Activated naive CD4-positive, alpha-beta T cell treated with anti-CD3 and anti-CD28 coated beads, Interleukin-2, amount 50 U/mL, for 24 hours (primary cell): ENCODE data around the gene LEF1.
"Not testable (repeated sequence)": the region's sequence is repeated elsewhere in the genome, so short reads cannot be mapped to it uniquely, and the experiment has no call there.

Experiments used
- H3K27ac Mint-ChIP-seq: one replicate; pipeline ENCODE4 v1.8.0; 2021; ENCODE audit warnings: mild to moderate bottlenecking, mixed read lengths
- H3K27me3 Mint-ChIP-seq: one replicate; pipeline ENCODE4 v1.8.0; 2021; ENCODE audit warnings: mixed read lengths
- H3K36me3 Mint-ChIP-seq: one replicate; pipeline ENCODE4 v1.8.0; 2021; ENCODE audit warnings: mixed read lengths
- H3K4me1 Mint-ChIP-seq: one replicate; pipeline ENCODE4 v1.8.0; 2021; ENCODE audit warnings: mixed read lengths
- H3K4me3 Mint-ChIP-seq: one replicate; pipeline ENCODE4 v1.8.0; 2021; ENCODE audit warnings: mild to moderate bottlenecking, mixed read lengths
- H3K9me3 Mint-ChIP-seq: one replicate; pipeline ENCODE4 v1.8.0; 2021; ENCODE audit warnings: mixed read lengths

LEF1 gene

DNA sequence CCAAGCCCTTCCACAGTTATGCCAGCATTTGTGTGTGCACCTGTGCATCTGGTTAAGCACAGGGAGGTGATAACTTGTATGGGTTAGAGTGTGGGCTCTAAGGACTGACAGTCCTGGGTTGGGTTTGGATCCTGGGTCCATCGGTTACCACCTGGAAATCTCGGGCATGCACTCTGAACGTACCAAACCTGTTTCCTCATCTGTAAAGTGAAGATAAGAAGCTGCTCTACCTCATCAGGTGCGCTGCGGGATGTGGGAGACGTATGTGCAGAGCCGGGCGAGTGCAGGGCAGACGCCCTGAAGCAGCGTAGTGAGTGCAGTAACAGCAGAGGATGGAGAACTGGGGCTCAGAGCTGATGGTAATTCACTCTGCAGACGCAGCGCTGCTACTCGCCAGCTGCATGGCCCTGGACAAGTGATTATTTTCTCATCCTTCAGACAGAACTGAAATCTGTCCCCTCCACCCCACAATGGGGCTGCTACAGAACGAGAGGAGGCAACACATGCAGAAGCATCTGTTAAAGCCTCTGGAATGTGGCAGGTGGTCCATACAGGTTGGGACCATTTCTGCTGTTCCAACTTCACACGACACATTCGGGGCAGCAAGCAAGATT lies 114.6 kb downstream of the LEF1 start:
- peak overlapping the region; percentile 6 for H3K4me3 Mint-ChIP-seq

DNA sequence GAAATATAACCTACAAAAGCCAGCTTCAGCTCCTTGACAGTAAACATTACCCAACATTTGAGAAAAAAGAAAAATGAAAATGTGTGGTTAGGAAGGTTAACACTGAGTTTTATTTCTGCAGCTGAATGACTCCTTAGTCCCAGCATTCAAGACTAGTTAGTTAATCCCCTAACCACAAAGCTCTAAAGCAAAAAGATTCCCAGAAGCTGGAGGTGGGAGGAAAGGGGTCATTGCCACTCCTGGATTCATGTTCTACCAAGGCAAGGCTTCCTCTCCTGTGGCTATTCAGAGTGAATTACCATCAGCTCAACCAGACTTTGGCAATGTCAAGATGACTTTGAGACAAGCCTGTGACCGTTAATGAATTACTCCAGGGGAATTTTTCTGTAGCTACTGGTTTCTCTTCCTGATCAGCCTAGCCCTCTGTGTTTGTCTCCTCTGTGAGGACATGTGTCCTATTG lies 115.5 kb downstream of the LEF1 start:
- Mint-ChIP-seq H3K27me3 (no peaks in the 10 kb centered on the region), H3K27ac (peak overlapping the region; percentile 93), H3K4me1 (peaks cover 97% of the 10 kb centered on the region), H3K36me3 (peaks cover 29% of the 10 kb centered on the region), H3K4me3 (peak overlapping the region; percentile 6), H3K9me3 (no peaks in the 10 kb centered on the region)

More for the DNA sequence above, 114.6 kb downstream of the LEF1 start:
- Mint-ChIP-seq H3K4me1 (peaks cover 97% of the 10 kb centered on the region), H3K9me3 (no peaks in the 10 kb centered on the region), H3K27ac (peak overlapping the region; percentile 93), H3K36me3 (peaks cover 26% of the 10 kb centered on the region), H3K27me3 (no peaks in the 10 kb centered on the region)

DNA sequence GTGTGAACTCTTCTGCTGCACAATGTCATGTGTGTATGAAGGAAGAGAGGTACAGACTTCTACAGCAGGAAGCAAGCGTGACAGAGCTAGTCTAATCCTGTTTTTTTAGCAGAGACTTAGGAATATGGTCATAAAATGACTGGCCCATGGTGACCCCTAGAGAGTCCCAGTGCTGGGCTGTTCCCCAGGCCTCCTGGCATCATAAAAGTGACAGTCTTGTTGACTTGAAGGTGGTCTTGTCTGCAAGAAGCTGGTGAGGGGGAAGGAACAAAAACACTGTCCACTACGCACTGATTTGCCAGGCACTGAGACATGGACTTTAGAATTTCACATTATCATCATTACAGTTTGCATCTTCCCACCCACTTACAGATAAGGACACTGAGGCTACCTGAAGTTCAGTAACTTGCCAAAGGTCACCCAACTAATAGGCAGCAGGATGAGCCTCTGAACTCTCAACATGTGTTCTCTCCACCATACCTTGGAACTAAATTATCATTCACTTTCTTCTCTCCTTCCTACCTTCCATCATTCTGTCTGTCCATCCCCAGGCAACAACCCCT lies 116.1 kb downstream of the LEF1 start:
- Mint-ChIP-seq H3K27ac (peak overlapping the region; percentile 100), H3K4me1 (peaks cover 96% of the 10 kb centered on the region), H3K27me3 (no peaks in the 10 kb centered on the region), H3K36me3 (peaks cover 33% of the 10 kb centered on the region), H3K4me3 (no peak overlapping the region), H3K9me3 (no peaks in the 10 kb centered on the region)

DNA sequence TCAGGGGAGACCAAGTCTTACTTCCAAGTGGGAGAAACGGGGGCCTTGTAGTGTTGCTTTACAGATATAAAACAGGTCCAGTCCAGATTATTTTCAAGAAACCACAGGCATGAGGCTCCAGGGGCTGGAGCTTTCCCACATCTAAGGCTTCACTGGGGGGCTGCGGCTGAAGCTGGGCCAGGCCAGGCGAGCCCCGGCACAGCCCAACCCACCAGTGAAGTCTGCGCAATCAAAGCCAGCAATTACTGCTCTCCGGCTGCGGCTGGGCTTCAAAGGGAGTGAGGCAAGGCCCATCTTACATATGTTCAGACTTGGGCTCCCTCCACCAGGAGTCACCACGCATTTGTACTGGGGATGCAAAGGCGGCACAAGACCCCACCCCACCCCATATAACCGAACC lies 117.4 kb downstream of the LEF1 start:
- H3K4me3 Mint-ChIP-seq: peak overlapping the region; percentile 93
- H3K36me3 Mint-ChIP-seq: peaks cover 36% of the 10 kb centered on the region
- H3K27me3 Mint-ChIP-seq: no peaks in the 10 kb centered on the region
- H3K27ac Mint-ChIP-seq: peak overlapping the region; percentile 100
- H3K9me3 Mint-ChIP-seq: no peaks in the 10 kb centered on the region
- peaks cover 92% of the 10 kb centered on the region for H3K4me1 Mint-ChIP-seq

DNA sequence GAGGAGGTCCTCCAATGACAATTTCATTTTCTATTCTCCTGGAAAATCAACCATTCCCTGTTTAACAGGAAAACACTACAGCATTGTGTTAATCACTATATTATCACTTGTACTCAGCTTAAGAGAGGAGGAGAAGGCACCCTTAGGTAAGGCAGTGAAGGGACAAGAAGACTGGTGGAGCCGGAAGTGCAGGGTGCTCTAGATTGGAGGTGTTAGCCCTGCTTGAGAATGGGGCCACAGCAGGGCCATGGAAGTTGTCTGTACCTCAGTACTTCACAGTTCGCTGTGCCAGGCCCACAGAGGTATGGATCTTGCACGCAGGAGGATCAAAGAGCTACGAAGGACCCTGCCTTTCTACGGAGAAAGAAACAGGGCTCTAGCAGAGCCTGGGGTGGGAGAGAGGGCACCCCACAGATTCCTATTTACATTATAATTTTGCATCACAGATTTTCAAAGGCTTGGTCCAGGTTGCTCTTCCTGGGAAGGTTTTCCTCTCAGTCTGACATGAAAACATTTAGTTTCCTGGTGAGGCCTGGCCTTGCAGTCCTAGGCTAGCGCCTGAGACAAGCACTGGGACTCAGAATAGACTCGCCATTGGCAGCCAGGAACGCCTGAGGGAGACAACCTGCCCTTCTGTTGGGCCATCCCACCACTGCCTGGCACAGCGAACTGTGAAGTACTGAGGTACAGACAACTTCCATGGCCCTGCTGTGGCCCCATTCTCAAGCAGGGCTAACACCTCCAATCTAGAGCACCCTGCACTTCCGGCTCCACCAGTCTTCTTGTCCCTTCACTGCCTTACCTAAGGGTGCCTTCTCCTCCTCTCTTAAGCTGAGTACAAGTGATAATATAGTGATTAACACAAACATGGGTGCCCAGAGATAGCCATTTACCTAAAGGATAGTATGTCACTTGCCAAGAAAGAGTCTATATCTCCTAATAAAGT lies 118.3 kb downstream of the LEF1 start:
- not testable (repeated sequence) for H3K27me3 Mint-ChIP-seq, H3K9me3 Mint-ChIP-seq
- H3K4me1 Mint-ChIP-seq: peaks cover 92% of the 10 kb centered on the region
- peak overlapping the region; percentile 100 for H3K27ac Mint-ChIP-seq
- peaks cover 43% of the 10 kb centered on the region for H3K36me3 Mint-ChIP-seq
- H3K4me3 Mint-ChIP-seq: peak overlapping the region; percentile 93

DNA sequence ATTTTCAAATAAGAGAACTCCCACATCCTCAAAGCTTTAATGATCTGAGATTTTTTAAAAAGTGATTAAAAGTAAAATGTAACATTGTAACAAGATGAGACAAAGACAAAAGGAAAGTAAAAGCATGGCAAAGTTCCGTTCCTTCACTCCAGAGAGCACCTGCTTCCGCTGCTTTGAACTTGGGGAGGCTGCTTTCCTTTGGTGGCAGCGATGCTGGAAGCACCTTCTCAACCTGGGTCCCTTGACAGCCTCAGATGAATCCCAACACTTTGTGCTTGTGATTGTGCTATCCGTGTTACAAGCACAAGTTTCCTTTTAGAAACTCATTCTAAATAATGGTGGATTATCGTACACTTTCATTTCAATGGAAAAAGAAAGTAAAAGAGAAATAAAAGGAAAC lies 119.3 kb downstream of the LEF1 start:
- no peaks in the 10 kb centered on the region for H3K27me3 Mint-ChIP-seq
- peak overlapping the region; percentile 93 for H3K4me3 Mint-ChIP-seq
- H3K9me3 Mint-ChIP-seq: no peaks in the 10 kb centered on the region
- H3K4me1 Mint-ChIP-seq: peaks cover 92% of the 10 kb centered on the region
- H3K27ac Mint-ChIP-seq: peak overlapping the region; percentile 100
- H3K36me3 Mint-ChIP-seq: peaks cover 44% of the 10 kb centered on the region

DNA sequence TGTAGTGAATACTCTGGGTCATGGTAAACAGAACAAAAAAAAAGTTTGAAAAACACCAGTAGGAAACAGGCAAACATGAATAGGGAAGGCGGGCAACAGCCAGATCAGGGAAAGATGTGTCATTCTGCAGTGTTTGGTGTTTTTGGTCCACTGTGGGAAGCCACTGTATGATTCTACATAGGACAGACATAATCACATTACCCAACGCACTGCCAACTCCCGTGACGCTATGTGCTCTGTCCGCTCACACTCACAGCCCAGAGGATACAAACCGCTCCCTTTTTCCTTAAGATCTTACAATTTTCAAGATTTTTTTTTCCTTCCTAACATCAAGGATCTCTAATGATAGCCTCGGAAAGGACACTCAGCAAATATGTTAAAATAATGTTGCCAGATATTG lies 119.7 kb downstream of the LEF1 start:
- Mint-ChIP-seq H3K9me3 (no peaks in the 10 kb centered on the region), H3K4me3 (peak overlapping the region; percentile 93), H3K27ac (peak overlapping the region; percentile 100), H3K4me1 (peaks cover 92% of the 10 kb centered on the region), H3K36me3 (peaks cover 44% of the 10 kb centered on the region), H3K27me3 (no peaks in the 10 kb centered on the region)

DNA sequence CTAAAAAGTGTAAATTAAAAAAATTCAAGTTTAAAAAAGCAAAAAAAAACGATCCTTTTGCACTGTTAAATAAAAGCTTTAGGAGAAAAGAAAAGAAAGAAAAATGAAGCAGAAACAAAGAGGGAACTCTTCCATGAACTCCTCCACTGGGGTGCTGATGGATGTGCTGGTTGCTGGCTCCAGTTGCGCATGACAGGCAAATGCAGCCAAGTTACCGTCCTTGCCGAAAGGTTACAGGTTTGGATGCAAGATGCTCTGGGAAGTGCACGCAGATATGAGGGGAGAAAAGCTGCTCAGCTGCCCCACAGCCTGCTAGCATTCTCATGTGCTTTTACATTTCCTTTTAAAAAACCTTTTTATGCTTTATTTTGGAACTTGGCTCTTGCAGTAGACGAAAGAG lies 120.6 kb downstream of the LEF1 start:
- Mint-ChIP-seq H3K4me1 (peaks cover 92% of the 10 kb centered on the region), H3K27ac (peak overlapping the region; percentile 100), H3K27me3 (no peaks in the 10 kb centered on the region), H3K4me3 (peak overlapping the region; percentile 30), H3K9me3 (no peaks in the 10 kb centered on the region), H3K36me3 (peaks cover 44% of the 10 kb centered on the region)

DNA sequence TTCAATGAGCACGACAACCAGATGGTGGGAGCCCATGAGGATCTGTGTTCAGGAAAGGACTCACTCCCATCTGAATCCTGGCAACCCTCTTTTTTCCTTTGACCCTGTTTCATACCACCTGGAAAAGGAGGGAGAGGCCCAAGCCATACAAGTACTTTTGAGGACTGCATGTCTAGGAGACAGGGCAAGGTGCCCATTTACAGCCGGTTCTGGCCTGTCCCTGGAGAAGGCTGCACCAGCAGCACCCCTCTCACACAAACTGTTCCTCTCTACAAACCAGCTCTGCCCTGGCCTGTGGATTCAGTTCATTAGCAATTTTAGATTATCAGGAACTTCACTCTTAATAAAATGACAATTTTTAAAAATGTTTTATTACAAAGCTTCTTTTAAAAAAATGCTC lies 121.5 kb downstream of the LEF1 start:
- Mint-ChIP-seq H3K27ac (peak overlapping the region; percentile 96), H3K36me3 (peaks cover 41% of the 10 kb centered on the region), H3K9me3 (no peaks in the 10 kb centered on the region), H3K4me3 (no peak overlapping the region), H3K27me3 (no peaks in the 10 kb centered on the region), H3K4me1 (peaks cover 87% of the 10 kb centered on the region)

DNA sequence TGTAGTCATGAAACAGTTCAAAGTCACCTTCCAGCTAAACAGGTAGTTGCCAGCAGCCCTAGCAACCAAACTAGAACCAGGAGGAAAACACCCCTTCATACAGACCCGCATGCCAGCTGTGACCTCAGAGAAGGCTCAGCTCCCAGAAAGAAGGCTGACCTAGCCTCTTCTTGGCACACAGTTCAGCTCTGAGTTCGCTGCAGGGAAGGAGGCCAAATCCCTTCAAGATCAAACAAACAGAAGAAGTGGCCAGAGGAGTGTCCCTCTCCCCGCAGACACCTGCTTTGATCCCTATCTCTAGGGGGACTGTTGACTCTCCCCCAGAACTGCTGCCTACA lies 123.1 kb downstream of the LEF1 start:
- Mint-ChIP-seq H3K9me3 (no peaks in the 10 kb centered on the region), H3K4me1 (peaks cover 71% of the 10 kb centered on the region), H3K4me3 (peak overlapping the region; percentile 35), H3K27ac (peak overlapping the region; percentile 88), H3K36me3 (peaks cover 34% of the 10 kb centered on the region), H3K27me3 (no peaks in the 10 kb centered on the region)

DNA sequence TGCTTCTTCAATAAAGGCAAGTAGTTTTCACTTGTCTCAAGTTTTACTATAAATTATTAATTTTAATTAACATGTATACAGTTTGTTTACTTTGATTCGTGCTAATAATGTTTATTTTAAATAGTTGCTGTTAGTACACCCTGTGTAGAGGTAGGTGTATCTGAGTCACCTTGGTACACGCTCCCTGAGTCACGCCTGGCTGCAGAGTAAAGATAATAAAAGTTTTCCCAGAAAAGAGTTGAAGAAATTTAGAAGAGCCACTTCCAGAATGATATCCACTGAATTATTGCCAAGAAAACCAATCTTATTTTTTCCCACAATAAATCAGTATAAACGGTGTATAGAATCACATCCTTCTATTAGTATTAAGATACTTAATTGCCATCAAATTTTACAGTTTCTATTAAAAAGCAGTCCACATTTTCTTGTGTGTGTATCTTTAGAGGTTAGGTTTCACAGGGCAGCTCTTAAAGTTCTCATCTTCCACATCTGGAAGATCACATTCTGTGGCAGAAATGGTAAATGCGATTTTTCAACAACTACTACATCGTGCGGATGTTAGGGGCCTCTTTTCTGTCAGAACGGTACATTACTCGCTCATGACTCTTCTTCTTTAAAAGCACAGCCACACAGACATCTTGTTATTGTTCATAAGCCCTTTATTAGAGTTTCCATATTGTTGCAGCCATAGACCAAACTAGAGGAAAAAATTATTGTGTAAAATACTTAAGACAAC lies 123.6 kb downstream of the LEF1 start:
- Mint-ChIP-seq H3K9me3 (no peaks in the 10 kb centered on the region), H3K36me3 (peaks cover 32% of the 10 kb centered on the region), H3K4me1 (peaks cover 66% of the 10 kb centered on the region), H3K27me3 (no peaks in the 10 kb centered on the region), H3K4me3 (peak overlapping the region; percentile 35), H3K27ac (peak overlapping the region; percentile 88)

DNA sequence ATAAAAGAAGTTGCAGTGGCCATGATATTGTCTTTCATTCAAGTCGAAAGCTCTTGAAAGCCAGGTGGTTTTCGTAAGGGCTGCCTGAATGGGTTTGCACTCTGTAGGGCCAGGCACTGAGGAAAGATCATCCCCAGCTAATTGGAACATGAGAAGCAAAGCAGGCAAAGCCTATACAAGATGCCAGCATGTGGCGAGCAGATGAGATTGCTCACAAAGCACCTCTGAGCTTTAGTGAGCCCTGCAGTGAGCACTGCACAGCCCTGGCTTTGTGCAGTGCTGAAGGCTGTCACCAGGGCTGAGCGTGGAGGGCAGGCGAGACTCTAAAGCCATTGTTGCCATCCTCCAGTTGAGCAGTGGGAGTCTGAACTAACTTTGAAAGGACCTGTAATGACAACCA lies 125.2 kb downstream of the LEF1 start:
- Mint-ChIP-seq H3K27me3 (no peaks in the 10 kb centered on the region), H3K9me3 (no peaks in the 10 kb centered on the region), H3K36me3 (peaks cover 20% of the 10 kb centered on the region), H3K4me3 (no peak overlapping the region), H3K4me1 (peaks cover 55% of the 10 kb centered on the region), H3K27ac (peak overlapping the region; percentile 66)

DNA sequence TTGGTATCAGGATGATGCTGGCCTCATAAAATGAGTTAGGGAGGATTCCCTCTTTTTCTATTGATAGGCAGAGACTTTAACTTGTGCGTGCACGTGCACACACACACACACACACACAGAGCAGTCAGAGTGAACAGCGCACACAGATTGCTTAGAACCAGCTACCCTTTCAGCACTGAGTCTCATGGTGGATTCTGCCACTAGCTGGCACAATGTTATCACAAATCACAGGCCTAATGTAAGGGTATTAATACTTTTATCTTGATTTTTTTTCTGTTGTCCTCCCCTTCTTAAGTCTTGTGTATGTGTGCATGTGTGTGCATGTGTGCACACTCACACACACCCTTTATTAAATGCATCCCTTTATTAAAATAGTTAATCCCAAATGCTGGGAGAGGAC lies 125.8 kb downstream of the LEF1 start:
- Mint-ChIP-seq H3K9me3 (no peaks in the 10 kb centered on the region), H3K27ac (peak overlapping the region; percentile 66), H3K4me1 (peaks cover 57% of the 10 kb centered on the region), H3K27me3 (no peaks in the 10 kb centered on the region), H3K4me3 (no peak overlapping the region), H3K36me3 (peaks cover 16% of the 10 kb centered on the region)

DNA sequence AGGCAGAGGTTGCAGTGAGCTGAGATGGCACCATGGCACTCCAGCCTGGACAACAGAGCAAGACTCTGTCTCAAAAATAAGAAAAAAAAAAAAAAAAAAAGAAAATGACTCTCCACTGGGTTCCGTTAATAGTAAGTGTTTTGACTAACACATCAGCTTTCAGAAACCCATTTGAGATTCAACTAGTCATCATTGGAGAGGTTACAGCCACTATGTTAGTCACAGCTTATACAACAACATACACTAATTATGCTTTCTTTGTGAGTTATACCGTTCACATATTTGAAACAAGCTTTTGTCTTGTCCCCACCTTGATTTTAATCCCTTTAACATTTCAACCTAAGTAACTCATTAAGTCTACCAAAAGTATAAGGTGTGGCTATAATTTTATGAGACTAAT lies 130.8 kb downstream of the LEF1 start:
- Mint-ChIP-seq H3K4me3 (no peak overlapping the region), H3K9me3 (no peaks in the 10 kb centered on the region), H3K27me3 (no peaks in the 10 kb centered on the region), H3K4me1 (peaks cover 59% of the 10 kb centered on the region), H3K36me3 (no peaks in the 10 kb centered on the region), H3K27ac (peak overlapping the region; percentile 98)

DNA sequence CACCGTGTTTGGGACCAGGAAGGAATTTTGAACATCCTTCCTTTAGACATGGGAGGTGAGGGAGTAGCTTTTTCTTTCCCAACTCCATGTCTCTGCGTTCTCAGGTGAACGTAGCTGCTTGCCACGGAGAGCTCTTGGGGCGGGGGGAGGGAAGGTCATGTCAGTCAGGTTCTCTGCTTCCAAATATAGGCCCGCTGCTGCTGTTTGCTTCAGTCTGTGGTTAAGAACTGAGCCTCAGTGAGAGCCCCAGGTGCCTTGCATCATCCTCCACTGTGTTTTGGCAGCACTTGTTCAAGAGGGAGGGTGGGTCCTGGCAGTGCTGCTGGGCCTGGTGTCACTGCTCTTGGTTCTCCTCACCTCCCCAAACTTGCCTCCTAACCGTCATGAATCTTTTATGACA lies 132.5 kb downstream of the LEF1 start:
- no peaks in the 10 kb centered on the region for H3K36me3 Mint-ChIP-seq

More for the DNA sequence above, 132.5 kb downstream of the LEF1 start:
- Mint-ChIP-seq H3K27ac (peak overlapping the region; percentile 98), H3K4me1 (peaks cover 69% of the 10 kb centered on the region), H3K4me3 (peak overlapping the region; percentile 79), H3K27me3 (no peaks in the 10 kb centered on the region), H3K9me3 (no peaks in the 10 kb centered on the region)
